Liver (tissue), 9 donors: Measurements from ENCODE around the gene MYL12B. TPM values are rescaled to one million over a fixed set of nuclear protein-coding genes. Genes with fewer than 3 reads are reported as not detected.
"Not testable (repeated sequence)": the region's sequence is repeated elsewhere in the genome, so short reads cannot be mapped to it uniquely, and the experiment has no call there.

Experiments used
- DNase-seq: peaks from one replicate; pipeline ENCODE4 v3.0.0-alpha.2; 2017; ENCODE audit warnings: low spot score
- H3K27ac ChIP-seq, 2 donors: one replicate each; pipeline ENCODE4 v1.7.0; 2013; ENCODE audit warnings: inconsistent platforms in 2 of 2, low read length in 2 of 2, control low read depth in 1 of 2, low read depth in 1 of 2, mild to moderate bottlenecking in 1 of 2
- H3K27me3 ChIP-seq, 4 donors: one replicate each; pipeline versions ENCODE4 v1.6.1 to v1.7.0; 2013; ENCODE audit warnings: low read length in 3 of 4, inconsistent platforms in 1 of 4, mild to moderate bottlenecking in 1 of 4, moderate library complexity in 1 of 4; ENCODE audit not compliant: control insufficient read depth in 4 of 4, insufficient read depth in 4 of 4
- H3K36me3 ChIP-seq, 4 donors: one replicate each; pipeline versions ENCODE4 v1.6.1 to v1.7.0; 2013; ENCODE audit warnings: low read length in 3 of 4, mild to moderate bottlenecking in 3 of 4, low read depth in 1 of 4, moderate library complexity in 1 of 4; ENCODE audit not compliant: control insufficient read depth in 4 of 4, insufficient read depth in 3 of 4
- H3K4me1 ChIP-seq, 4 donors: one replicate each; pipeline versions ENCODE4 v1.6.1 to v1.7.0; 2013; ENCODE audit warnings: low read length in 3 of 4, mild to moderate bottlenecking in 3 of 4, moderate library complexity in 1 of 4; ENCODE audit not compliant: control insufficient read depth in 4 of 4, insufficient read depth in 4 of 4
- H3K4me3 ChIP-seq, 3 donors: one replicate each; pipeline versions ENCODE4 v1.6.1 to v1.7.0; 2013; ENCODE audit warnings: low read length in 3 of 3, control low read depth in 1 of 3, low read depth in 1 of 3, mild to moderate bottlenecking in 1 of 3
- H3K9ac ChIP-seq, 2 donors: one replicate each; pipeline ENCODE4 v1.7.0; 2013; ENCODE audit warnings: low read length in 2 of 2, mild to moderate bottlenecking in 2 of 2, moderate library complexity in 2 of 2, control low read depth in 1 of 2, low read depth in 1 of 2
- H3K9me3 ChIP-seq, 4 donors: one replicate each; pipeline versions ENCODE4 v1.6.1 to v1.7.0; 2013; ENCODE audit warnings: low read length in 3 of 4; ENCODE audit not compliant: control insufficient read depth in 4 of 4
- EGR1 ChIP-seq, 2 donors: IDR thresholded peaks; 2 replicates each; pipeline ENCODE4 v1.6.1; 2016 to 2018; ENCODE audit warnings: antibody characterized with exemption in 2 of 2, low read depth in 2 of 2
- FOXA1 ChIP-seq: IDR thresholded peaks from 2 replicates; pipeline ENCODE4 v1.6.1; 2016; ENCODE audit warnings: antibody characterized with exemption
- FOXA2 ChIP-seq: IDR thresholded peaks from 2 replicates; pipeline ENCODE4 v1.6.1; 2016; ENCODE audit warnings: antibody characterized with exemption
- HNF4A ChIP-seq, 2 donors: conservative IDR thresholded peaks; 2 replicates each; pipeline ENCODE4 v1.6.1; 2016; ENCODE audit warnings: antibody characterized with exemption in 2 of 2, mild to moderate bottlenecking in 2 of 2
- HNF4G ChIP-seq: IDR thresholded peaks from 2 replicates; pipeline ENCODE4 v1.6.1; 2016; ENCODE audit warnings: antibody characterized with exemption
- JUND ChIP-seq, 2 donors: IDR thresholded peaks; 2 replicates each; pipeline ENCODE4 v1.6.1; 2016; ENCODE audit warnings: antibody characterized with exemption in 2 of 2
- NR2F2 ChIP-seq: IDR thresholded peaks from 2 replicates; pipeline ENCODE4 v1.6.1; 2016; ENCODE audit warnings: antibody characterized with exemption
- RAD21 ChIP-seq, 2 donors: IDR thresholded peaks; 2 replicates each; pipeline ENCODE4 v1.6.1; 2016; ENCODE audit warnings: antibody characterized with exemption in 2 of 2, mild to moderate bottlenecking in 2 of 2
- RXRA ChIP-seq, 2 donors: IDR thresholded peaks; 2 replicates each; pipeline ENCODE4 v1.6.1; 2017 to 2018; ENCODE audit warnings: antibody characterized with exemption in 2 of 2, mild to moderate bottlenecking in 1 of 2
- TAF1 ChIP-seq: conservative IDR thresholded peaks from 2 replicates; pipeline ENCODE4 v1.6.1; 2016; ENCODE audit warnings: antibody characterized with exemption, mild to moderate bottlenecking
- YY1 ChIP-seq: IDR thresholded peaks from 2 replicates; pipeline ENCODE4 v1.6.1; 2016; ENCODE audit warnings: antibody characterized with exemption, mild to moderate bottlenecking
- WGBS: extraction: QIAGEN DNeasy Blood & Tissue Kit; methylation state at CpG from one replicate; pipeline ENCODE4 v1.1.7; 2013; 5-methylcytosine and 5-hydroxymethylcytosine counted together
- polyA plus RNA-seq, 2 donors: library from polyadenylated mRNA; stranded (reverse) in 1 of 2; unstranded in 1 of 2; fragments of 200-250 nt in 1 of 2; fragments of >200 nt in 1 of 2; fragmentation: Nextera tagmentation in 1 of 2; extraction: Ambion mirVana in 1 of 2; gene quantifications; one replicate each; pipeline versions ENCODE4 v1.2.1 to v1.2.3, GENCODE V29; 2013 to 2015
- total RNA-seq, 2 donors: library from RNA; depleted of rRNA; stranded (reverse); fragments of >200 nt; gene quantifications; one replicate each; pipeline ENCODE4 v1.2.3, GENCODE V29; 2014
- TF ChIP-seq, protein P1 (sequence below): IDR thresholded peaks from 2 replicates; pipeline ENCODE4 v1.6.1; 2016; ENCODE audit warnings: antibody characterized with exemption
- TF ChIP-seq, protein P2 (sequence below): IDR thresholded peaks from 2 replicates; pipeline ENCODE4 v1.6.1; 2016; ENCODE audit warnings: antibody characterized with exemption
- TF ChIP-seq, protein P3 (sequence below): IDR thresholded peaks from 2 replicates; pipeline ENCODE4 v1.6.1; 2016; ENCODE audit warnings: antibody characterized with exemption
- TF ChIP-seq, protein P4 (sequence below): fragments of 150-350 bp; IDR thresholded peaks from 2 replicates; pipeline ENCODE4 v1.5.1; 2017; ENCODE audit warnings: improper control_type of control experiment, low read depth, low read length; ENCODE audit not compliant: missing input control
- TF ChIP-seq, protein P5 (sequence below): IDR thresholded peaks from 2 replicates; pipeline ENCODE4 v1.6.1; 2016; ENCODE audit warnings: antibody characterized with exemption, mild to moderate bottlenecking
- donor health status: healthy.
- donor health status: healthy.
- donor health status: healthy.
- donor health status: healthy.
- donor health status: healthy.

The MYL12B gene
- total and polyA plus RNA-seq, 4 donors = 106 to 303 (median 155) TPM

DNA sequence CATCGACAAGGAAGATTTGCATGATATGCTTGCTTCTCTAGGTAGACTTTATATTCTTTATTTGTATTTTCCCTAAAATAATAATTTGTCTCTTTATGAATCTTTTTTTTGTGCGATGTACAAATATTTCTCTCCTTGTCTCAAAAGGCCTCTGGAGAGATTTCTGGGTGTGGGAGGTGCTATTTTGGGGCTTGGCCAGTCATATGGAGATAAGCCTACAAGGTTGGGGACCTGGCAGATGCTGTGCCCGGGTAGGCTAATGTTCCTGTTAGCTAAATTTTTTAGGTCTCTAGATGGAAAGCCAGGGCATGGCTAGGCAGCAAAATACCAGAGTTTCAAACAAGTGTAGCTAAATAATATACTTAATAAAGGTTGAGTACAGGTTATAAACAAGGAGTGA lies 11.1 kb downstream of the MYL12B start (continued):
- TF ChIP-seq, protein P1, sequence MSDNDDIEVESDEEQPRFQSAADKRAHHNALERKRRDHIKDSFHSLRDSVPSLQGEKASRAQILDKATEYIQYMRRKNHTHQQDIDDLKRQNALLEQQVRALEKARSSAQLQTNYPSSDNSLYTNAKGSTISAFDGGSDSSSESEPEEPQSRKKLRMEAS = no peak
- TF ChIP-seq FOXA2 = no peak

DNA sequence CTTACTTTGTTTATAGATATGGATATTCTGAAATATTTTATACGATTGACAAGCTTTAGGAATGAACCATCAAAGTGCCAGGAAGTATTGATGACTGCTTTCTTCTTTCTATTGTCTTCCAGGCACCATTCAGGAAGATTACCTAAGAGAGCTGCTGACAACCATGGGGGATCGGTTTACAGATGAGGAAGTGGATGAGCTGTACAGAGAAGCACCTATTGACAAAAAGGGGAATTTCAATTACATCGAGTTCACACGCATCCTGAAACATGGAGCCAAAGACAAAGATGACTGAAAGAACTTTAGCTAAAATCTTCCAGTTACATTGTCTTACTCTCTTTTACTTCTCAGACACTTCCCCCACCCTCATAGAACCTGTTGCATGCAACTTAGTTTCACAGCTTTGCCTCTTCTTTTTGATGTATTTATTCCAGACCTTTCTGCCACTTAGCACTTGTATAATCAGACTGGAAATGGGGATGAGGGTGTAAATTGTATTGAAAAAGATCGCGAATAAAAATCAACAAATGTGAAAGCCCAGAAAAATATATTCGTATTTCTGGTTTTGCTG lies 15.8 kb downstream of the MYL12B start:
- not testable (repeated sequence) for H3K4me3 ChIP-seq, H3K27ac ChIP-seq
- 85% methylated on average over 7 of the region's 7 CpGs for WGBS

DNA sequence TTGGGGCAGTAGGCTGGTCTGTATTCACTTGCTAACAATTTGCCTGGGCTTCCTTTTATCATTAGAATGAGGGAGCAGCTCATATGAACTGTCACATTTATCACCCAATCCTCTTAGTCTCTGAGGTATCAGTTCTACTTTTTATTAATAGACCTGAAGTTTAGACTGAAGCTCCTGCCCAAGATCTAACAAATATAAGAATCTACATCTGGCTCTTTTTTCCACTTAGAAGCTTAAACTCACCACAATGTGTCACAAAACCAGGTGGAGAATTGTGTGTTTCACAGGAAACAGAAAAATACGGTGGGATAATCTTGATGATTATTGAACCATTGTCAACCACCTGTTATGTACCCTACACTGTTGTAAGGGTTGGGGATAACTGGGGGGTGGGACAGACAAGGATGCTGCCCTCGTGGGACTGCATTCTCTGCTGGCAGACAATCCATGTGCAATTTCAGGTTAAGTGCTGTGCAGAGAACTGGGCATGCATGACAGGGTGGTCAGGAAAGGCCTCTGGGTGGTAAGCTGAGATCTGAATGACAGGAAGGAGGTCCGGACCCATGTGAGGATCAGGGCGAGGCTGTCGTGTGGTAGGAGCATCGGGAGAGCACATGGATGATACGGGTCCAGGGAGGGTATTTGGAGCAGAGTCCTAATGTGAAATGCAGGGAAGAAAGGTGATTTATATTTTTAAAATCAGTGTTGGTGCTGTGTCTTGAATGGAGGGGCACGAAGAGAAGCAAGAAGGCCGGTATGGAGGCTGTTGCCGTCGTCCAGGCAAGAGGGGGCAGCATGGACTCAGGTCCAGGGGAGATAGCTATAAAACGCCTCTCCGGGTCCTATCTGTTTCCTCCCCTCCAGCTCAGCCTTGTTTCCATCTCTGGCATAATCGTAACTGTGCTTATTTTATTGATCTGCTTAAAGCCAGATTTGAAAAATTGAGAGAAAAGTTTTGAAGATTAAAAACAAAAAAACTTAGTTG lies 17.6 kb downstream of the MYL12B start:
- TF ChIP-seq RXRA (IDR thresholded peaks at IDR 0.05) = no peak
- TF ChIP-seq JUND (IDR thresholded peaks at IDR 0.05) = no peak
- TF ChIP-seq TAF1 = no peak
- no peak for TF ChIP-seq NR2F2
- TF ChIP-seq HNF4A (conservative IDR thresholded peaks at IDR 0.05) = no peak
- TF ChIP-seq, protein P2, sequence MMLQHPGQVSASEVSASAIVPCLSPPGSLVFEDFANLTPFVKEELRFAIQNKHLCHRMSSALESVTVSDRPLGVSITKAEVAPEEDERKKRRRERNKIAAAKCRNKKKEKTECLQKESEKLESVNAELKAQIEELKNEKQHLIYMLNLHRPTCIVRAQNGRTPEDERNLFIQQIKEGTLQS = no peak
- no peak for TF ChIP-seq HNF4G
- no peak for TF ChIP-seq EGR1 (IDR thresholded peaks at IDR 0.05; ENCODE audit: low read depth in 2 of 2)
- TF ChIP-seq RAD21 (IDR thresholded peaks at IDR 0.05) = no peak
- TF ChIP-seq, protein P3, sequence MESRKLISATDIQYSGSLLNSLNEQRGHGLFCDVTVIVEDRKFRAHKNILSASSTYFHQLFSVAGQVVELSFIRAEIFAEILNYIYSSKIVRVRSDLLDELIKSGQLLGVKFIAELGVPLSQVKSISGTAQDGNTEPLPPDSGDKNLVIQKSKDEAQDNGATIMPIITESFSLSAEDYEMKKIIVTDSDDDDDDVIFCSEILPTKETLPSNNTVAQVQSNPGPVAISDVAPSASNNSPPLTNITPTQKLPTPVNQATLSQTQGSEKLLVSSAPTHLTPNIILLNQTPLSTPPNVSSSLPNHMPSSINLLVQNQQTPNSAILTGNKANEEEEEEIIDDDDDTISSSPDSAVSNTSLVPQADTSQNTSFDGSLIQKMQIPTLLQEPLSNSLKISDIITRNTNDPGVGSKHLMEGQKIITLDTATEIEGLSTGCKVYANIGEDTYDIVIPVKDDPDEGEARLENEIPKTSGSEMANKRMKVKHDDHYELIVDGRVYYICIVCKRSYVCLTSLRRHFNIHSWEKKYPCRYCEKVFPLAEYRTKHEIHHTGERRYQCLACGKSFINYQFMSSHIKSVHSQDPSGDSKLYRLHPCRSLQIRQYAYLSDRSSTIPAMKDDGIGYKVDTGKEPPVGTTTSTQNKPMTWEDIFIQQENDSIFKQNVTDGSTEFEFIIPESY = no peak
- TF ChIP-seq, protein P4, sequence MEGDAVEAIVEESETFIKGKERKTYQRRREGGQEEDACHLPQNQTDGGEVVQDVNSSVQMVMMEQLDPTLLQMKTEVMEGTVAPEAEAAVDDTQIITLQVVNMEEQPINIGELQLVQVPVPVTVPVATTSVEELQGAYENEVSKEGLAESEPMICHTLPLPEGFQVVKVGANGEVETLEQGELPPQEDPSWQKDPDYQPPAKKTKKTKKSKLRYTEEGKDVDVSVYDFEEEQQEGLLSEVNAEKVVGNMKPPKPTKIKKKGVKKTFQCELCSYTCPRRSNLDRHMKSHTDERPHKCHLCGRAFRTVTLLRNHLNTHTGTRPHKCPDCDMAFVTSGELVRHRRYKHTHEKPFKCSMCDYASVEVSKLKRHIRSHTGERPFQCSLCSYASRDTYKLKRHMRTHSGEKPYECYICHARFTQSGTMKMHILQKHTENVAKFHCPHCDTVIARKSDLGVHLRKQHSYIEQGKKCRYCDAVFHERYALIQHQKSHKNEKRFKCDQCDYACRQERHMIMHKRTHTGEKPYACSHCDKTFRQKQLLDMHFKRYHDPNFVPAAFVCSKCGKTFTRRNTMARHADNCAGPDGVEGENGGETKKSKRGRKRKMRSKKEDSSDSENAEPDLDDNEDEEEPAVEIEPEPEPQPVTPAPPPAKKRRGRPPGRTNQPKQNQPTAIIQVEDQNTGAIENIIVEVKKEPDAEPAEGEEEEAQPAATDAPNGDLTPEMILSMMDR = no peak
- TF ChIP-seq YY1 = no peak
- TF ChIP-seq, protein P1 = no peak
- TF ChIP-seq, protein P5, sequence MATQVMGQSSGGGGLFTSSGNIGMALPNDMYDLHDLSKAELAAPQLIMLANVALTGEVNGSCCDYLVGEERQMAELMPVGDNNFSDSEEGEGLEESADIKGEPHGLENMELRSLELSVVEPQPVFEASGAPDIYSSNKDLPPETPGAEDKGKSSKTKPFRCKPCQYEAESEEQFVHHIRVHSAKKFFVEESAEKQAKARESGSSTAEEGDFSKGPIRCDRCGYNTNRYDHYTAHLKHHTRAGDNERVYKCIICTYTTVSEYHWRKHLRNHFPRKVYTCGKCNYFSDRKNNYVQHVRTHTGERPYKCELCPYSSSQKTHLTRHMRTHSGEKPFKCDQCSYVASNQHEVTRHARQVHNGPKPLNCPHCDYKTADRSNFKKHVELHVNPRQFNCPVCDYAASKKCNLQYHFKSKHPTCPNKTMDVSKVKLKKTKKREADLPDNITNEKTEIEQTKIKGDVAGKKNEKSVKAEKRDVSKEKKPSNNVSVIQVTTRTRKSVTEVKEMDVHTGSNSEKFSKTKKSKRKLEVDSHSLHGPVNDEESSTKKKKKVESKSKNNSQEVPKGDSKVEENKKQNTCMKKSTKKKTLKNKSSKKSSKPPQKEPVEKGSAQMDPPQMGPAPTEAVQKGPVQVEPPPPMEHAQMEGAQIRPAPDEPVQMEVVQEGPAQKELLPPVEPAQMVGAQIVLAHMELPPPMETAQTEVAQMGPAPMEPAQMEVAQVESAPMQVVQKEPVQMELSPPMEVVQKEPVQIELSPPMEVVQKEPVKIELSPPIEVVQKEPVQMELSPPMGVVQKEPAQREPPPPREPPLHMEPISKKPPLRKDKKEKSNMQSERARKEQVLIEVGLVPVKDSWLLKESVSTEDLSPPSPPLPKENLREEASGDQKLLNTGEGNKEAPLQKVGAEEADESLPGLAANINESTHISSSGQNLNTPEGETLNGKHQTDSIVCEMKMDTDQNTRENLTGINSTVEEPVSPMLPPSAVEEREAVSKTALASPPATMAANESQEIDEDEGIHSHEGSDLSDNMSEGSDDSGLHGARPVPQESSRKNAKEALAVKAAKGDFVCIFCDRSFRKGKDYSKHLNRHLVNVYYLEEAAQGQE = no peak
- no peak for TF ChIP-seq FOXA1
- Histone ChIP-seq H3K4me3 (no peak overlapping the region), H3K36me3 (peaks cover 2 to 35% (median 30%) of the 10 kb centered on the region in 4 donors), H3K27ac (no peak overlapping the region), H3K4me1 (peaks cover 0 to 3% (median 0%) of the 10 kb centered on the region in 4 donors), H3K9me3 (no peaks in the 10 kb centered on the region), H3K27me3 (no peaks in the 10 kb centered on the region), H3K9ac (no peak overlapping the region)
- DNase-seq = no peak
- 31% methylated on average over 14 of the region's 14 CpGs for WGBS

More for the DNA sequence above, 15.8 kb downstream of the MYL12B start:
- H3K36me3 ChIP-seq = peaks cover 3 to 51% (median 42%) of the 10 kb centered on the region in 4 donors
- not testable (repeated sequence) for H3K9me3 ChIP-seq, DNase-seq, H3K27me3 ChIP-seq, H3K9ac ChIP-seq, H3K4me1 ChIP-seq
